Measurements from ENCODE around the gene SLC49A3.
"Not testable (repeated sequence)": the region's sequence is repeated elsewhere in the genome, so short reads cannot be mapped to it uniquely, and the experiment has no call there.

The SLC49A3 gene

DNA sequence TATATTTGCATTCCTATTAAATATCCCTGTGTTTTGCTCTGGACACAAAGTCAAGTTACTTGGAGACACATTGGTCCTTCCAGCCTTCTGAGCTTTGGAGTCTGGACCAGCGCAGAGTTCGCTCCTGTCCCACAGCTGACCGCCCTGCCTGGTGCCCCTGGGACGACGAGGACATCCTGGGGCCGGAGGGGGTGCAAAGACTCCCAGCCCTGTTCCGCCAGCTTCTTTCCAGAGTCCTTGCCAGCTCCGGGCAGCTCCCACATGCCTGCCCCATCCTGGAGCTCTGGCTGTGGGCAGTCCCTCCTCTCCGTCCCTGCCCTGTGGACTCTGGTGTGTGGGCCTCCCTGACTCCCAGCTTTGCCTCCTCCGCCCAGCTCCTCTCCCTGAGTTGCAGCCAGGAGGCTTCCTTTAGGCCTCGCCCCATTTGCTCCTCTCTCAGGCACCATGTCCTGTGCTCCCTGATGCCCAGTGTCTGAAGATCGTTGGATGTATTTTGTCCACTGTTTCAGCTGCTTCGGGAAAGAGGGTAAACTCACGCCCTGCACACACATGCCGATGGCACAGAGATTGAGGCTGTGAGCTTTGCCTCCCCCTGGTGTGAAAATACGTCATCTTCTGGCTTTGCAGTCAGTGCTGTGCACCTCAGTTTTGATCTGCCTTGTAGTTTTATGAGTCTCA, 11.8 kb upstream of the SLC49A3 start:
- DNase-seq = no peak

DNA sequence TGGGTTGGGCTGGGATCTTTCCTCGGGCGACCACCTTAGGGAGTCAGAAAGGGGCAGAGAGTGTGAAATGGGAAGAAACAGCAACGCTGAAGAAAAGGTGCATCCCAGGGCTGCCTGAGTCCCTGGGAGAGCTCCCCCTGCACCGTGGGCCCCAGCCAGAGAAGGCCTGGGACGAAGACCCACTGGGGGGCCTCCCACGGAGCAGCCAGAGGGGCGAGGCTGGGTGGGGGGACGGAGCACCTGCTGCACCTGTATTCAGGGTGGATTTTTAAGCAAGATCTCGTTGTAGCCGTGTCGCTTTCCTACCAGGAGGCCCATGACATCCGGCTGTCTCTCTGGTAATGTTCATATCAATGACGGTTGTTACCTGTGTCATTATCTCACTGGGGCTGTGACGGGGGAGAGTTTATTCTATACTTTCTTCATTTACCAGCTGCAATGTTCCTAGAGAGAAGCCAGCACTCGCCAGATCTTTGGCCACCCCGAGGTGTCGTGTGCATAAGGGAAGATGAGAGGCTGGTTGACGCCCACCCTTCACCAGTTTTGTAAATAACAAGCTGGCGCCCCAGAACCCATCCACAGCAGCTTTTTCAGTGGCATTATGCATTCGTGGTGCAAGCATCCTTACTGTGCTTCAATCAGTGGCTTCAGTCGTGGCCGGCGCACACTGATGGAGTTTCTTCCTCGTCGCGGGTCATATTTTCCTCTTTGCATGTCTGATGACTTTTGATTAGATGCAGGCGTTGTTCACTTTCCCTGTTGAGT, 11.0 kb upstream of the SLC49A3 start:
- no peak for DNase-seq

DNA sequence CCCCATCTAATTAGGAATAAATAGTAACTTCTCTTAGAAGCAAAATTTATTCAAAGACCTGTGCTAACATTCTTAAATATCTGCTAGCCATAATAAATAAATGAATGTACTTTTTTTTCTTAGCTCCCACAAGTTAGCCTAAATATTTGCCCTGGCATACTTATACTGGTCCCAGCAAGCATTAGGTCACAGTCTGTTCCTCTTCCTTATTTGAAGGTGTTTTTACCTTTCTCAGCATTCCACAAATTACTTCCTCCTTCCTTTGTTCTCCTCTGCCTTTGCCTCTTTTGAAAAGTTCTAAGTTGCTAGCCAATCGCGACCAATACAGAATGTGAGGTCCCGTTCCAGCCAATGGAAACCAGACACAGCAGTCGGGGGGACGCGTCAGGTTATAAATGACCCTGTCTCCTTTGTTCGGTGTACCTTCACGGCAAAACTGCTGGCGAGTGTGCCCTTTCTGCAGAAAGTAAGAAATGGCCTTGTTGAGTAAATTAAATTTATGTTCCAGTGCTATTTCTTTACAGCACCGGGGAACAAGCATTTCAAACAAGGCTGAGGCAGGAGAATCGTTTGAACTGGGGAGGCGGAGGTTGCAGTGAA, 5.5 kb upstream of the SLC49A3 start:
- DNase-seq = not testable (repeated sequence)

DNA sequence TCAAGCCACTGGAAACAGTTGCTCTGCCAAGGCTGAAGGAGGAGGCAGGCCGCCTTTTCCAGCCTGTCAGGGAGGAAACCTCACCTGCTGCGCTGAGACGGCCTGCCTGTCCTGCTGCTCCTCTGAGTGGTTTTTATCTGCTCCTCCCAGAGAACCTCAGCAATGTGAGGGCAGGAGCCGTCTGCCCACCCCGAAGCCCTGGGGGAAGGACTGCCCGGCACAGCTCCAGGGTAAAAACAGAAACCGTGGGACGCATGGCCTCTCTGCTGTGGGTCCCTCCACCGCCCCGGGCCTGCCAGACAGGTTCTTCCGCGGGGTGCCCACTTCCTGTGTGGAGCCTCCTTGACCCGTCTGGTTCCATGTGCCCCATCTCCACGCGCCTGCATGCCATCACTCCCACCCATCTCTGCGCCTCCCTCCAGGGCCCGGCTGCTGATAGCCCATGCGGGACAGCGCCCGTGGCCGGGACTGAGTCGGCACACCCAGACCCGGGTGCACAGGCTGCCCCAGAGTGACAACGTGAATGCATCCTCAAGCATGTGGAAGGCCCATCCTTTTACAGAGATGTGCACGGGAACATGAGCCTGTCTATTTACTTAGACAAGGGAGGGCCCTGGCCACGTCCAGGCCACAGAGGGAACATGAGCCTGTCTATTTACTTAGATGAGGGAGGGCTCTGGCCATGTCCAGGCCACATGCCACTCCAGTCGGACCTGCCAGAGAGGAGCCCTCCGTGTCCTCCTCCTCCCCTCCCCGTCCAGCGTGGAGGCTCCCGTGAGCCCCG, 4.0 kb upstream of the SLC49A3 start:
- DNase-seq = no peak

DNA sequence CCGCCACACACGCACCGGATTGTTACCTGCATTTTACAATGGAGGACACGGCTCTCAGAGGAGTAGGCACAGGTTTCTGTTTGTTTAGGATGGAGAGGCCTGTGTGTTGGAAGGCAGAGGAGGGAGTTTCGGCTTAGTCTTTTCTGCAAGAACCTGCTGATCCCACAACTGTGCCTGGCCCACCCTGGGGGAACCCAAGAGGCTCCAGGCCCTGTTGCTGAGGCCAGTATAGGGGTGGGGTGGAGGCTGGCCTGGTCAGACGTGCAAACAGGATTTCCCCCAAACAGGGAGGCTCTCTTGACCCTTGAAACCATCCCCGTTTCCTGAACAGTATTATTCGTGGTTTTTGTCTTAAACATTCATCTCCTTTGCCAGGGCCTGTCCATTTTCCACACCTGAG, 772 bp upstream of the SLC49A3 start:
- no peak for DNase-seq

DNA sequence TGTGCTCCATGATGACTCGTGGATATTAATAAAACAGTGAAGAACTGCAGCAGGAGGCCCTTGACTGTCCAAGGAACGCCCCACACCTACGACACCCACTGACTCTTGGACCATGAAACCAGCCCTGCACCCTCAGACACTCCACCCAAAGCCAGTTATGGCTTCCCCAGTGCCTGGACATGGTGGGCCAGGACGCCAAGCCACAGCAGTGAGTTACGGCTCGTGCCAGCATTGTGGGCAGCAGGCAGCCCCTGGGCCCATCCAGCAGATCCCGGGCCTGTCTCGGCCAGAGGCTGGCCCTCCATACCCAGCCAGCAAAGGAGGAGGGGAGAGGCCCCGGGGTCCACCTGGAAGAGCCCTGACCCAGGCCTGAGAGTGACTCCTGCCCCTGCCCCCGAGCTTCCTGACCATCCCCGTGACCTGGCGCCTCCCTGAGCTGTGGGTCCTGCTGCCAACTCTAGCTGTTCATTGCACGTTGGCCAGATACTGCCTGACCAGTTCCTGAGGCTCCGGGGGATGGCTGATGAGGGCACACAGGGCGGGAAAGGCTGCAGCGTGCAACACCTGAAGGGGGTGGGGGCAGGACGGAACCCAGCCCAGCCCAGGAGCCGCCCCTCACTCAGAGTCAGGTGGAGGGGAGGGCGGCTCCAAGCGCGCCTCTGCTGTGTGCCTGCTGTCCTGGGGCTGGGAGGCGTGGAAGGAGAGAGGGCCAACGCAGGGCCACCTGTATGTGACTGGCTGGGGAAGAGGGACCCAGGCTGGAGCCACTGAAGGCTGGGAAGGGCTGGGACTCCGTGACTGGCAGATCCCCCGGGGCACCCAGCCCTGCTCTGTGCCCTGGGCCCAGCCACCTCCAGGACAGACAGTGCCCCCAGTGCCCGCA, 739 bp downstream of the SLC49A3 start:
- DNase-seq = no peak

DNA sequence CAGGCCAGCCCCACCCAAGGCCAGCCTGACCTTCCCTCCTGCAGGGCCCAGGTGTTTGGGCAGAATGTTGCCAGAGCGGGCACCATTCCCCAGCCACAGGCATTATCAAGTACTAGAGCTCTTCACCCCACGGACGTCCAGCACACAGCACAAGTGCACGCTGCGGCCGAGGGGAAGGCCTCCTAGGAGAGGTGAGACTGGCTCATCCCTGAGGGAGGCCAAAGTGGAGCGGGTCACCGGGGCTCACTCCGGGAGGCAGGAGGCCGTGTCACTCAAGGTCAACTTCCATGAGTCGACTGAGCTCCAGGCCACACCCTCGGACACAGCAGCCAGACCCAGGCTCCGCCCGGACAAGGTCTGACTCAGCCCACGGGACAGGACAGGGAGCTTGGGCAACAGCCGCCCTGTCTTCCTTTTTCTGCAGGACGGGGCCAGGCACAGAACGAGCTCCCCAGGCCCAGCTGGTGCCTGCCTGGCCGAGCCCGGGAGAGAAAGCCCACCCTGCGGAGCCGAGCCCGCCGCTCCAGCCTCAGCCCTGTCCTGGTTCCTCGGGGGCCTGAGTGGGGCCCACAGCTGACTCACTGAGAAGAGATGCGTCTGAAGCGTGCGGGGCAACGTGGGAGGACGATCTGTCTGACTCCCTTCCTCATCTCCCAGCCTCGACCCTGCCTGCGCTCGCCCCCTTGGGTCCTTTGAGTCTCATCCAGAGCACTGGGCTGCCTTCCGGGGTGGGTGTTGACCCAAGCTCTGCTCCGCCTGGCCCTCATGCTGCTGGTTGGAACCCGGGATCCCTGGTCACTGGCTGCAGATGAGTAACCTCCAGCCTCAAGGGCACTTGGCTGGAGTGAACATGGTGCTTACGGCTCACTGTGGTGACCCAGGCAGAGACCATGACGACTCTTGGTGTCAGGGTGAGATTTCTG, 1.6 kb downstream of the SLC49A3 start:
- DNase-seq = no peak

DNA sequence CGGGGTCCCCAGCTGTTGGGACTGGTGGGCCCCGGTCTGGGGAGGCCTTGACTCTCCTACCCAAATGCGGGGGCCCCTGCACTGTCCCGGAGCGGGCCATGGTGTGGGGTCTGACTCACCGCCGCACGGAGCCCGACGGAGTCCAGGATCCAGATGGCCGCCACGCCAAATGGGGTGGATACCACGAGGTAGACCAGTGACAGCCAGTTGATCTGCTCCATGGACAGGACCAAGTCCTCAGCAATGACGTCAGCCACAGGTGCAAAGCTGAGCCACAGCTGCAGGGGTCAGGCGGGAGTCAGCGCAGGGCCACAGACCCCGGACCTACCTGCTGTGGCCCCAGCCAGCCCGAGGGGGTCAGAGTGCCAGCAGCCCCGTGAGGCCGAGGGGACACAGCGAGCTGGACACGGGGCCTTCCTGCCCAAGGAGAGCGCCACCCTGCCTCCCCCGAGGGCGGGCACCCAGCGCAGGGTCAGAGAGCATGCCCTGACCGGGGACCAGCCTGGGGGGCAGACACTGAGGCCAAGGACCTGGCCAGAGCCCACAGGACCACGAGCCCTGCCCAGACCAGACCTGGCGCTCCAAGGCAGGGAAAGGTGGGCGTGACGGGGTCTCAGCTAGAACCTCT, 2.4 kb downstream of the SLC49A3 start:
- no peak for DNase-seq

DNA sequence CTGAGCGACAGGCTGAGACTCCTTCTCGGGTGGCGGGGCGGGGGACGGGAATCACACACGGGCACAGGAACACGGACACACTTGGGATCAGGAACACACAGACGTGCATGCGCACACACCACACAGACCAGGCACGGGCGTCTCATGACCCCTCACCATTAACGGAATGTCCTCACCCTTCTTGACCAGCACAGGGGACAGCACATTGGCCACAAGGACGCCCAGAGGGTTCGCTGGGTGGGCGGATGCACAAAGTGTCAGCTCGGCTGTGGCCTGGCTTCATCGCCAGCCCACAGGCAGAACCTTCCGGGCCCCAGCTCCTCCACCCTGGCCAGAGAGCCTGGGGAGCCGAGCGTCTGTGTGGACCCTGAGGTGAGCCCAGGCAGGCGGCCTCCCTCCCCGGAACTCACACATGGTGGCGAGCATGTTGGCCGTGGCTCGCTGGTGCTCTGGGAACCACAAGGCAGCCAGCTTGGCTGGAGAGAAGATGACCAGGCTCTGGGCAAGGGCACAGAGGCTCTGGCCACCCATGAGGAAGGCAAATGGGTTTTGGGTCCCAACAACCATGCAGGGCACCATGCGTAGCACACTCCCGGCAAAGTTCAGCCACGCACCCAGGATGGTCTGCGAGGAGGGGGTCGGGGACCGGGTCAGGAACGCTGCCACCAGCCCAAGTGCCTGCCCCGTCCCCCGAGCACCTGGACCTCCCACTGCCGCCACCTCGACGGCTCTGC, 3.1 kb downstream of the SLC49A3 start:
- no peak for DNase-seq

DNA sequence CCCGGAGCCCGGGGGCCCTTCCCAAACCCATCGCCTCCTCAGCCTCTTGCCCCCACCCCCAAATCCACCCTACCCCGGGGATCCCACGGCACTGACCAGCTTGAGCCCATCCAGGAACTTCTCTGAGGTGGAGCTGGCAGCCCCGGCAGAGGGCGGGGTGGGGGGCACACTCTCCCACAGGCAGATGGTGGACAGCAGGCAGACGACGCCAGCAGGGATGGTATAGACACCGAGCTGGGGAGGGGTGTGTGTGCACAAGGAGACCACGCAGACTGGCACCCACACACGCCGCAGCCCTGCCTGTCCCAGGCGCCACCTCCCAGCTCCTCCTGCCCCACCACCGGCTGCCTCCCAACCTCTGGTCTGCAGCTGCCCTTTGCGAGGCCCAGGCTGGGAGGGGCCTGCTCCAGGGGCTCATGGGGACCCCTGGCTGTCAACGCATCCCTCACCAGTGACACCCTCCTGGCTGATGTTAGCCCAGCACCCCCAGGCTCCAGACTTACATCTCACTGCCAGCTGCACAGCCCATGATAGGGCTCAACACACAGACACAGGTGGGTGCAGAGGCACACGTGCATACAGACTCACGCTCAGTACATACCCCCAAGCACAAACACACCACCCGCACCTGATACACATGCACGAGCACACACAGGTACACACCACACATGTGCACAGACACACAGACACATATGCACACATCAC, 4.2 kb downstream of the SLC49A3 start:
- DNase-seq = no peak

DNA sequence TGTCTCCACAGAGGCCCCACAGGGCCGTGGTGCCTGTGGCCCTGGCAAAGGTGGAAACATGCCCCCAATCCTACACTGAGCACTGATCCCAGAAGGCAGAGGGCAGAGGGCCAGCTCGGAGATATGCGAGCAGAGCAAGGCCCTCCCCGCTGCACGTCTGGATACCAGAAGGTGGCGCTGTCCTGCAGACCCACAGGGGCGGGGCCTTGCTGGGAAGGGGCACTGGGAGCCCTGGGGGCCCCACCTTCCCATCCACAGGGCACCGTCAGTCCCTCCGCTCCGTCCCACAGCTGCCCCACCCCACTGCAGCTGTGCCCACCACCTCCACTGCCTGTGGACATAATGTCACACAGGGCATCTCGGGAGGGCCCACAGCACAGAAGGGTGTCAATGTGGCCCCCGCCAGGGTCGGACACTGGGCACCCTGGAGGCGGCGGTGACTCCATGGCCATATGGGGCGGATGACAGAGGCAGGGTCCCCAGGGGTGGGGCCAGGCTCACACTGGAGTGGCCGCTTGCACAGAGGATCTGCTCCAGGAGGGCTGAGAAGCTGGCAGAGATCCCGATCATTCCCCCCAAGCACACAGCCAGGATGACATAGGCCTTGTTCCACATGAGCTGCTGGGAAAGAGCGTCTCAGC, 4.8 kb downstream of the SLC49A3 start:
- DNase-seq = peak; percentile 41

DNA sequence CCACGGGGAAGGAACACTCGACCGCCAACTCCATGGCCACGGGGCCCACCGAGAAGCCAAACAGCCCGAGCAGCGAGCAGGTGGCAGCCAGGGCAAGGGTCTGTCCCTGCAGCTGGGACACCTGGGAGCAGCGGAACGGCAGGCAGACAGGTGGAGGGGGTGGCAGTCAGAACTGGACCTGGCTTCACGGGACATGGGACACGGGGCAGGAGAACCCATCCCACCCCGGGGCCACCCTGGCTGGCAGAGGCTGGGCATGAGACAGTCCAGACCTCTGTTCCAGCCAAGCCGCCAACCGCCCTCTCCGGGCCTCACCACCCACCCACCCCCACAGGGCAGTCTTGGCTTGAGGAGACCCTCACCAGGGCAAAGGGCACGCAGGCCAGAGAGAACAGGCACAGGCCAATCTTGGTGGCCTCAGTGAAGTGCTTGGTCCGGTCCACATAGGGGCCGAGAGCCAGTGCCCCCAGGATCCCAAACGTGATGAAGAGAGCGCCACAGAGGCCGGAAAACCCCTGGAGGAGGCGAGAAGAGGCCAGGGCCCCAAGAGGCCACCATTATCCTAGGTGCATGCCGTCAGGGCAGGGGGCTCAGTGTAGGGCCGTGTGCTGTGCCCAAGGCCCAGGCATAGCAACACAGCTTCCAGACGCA, 5.6 kb downstream of the SLC49A3 start:
- no peak for DNase-seq

DNA sequence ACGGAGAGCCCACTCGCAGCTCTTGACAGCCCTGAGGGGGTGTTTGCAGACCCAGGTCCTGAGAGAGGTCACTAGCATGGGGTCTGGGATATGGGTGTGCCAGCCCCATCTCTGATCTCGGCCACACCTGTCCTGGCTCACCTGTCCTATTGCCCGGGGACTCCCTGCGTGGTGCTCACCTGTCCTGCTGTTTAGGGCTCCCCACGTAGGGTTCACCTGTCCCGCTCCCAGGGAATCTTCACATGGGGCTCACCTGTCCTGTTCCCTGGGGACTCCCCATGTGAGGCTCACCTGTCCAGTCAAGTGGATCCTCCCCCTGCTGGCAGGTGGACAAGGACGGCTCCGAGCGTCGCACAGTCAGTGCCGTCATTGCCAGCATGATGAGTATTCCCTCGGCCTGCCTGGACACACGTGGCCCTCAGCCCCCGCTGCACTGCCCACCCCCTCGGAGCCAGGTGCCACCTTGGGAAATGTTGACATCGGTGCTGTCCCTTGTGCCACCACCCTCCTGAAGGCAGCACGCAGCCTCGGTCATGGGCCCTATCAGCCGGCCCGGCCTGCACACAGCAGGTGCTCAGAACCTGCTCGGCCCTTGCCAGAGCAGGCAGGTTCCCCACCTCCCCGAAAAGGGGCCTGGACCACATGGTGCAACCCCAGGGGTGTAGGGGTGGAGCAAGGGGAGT, 6.3 kb downstream of the SLC49A3 start:
- peak; percentile 18 for DNase-seq

DNA sequence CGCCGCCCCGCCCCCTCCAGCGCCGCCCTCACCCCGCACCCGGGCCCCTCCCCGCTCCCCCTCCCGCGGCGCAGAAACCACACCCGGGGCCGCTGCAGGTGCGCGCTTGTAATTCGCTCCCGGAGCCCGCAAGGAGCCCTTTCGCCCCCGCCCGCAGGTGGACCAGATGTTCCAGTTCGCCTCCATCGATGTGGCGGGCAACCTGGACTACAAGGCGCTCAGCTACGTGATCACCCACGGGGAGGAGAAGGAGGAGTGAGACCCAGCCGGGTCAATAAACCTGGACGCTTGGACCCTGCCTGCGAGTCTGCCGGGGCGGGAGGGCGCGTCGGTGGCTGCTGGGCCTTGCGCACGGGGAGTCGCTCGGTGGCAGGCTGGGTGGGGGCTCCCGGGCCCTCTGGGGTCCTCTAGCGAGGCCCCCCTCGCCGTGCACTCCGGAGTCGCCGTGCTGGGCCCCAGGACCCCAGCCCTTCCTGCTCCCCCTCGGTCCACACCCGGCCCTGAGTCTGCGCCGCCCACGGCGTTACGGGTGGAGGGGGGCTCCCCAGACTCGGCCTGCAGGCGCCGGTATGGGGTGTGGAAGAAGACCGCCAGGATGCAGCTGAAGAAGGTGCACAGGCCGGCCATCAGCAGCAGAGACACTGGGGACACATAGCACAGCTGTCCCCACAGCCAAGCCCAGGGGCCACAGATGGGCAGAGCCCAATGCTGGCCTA, 7.1 kb downstream of the SLC49A3 start:
- DNase-seq = peak; percentile 79

DNA sequence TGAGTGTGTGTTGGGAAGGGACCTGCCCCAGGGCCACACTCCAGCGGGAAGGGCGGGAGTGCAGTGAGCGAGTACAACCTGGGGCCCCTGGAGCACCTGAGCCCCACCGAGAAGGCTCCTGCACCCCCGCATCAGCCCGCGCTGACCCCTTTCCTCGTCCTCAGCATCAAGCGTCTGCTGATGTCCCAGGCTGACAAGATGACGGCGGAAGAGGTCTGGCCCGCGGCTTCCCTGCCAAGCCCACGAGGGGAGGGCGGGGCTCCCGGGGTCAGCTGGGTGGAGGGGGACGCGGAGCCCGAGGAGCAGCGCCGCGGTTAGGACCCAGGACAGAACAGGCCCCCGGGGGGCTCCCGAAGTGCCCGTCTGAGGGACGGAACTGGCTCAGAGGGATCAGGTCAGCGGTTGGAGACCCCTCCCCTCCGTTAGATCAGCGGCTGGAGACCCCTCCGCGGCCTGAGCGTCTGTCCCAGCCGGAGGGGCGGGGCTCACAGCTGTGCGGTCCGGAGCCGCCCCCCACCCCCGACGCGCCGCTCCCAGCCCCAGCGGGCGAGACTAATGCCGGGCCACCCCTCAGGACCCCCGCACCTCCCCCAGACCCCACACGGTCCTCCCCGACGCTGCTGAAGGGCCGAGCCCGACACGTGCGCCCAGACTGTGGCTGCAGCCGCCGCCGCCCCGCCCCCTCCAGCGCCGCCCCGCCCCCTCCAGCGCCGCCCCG, 7.9 kb downstream of the SLC49A3 start:
- DNase-seq = peak; percentile 30

DNA sequence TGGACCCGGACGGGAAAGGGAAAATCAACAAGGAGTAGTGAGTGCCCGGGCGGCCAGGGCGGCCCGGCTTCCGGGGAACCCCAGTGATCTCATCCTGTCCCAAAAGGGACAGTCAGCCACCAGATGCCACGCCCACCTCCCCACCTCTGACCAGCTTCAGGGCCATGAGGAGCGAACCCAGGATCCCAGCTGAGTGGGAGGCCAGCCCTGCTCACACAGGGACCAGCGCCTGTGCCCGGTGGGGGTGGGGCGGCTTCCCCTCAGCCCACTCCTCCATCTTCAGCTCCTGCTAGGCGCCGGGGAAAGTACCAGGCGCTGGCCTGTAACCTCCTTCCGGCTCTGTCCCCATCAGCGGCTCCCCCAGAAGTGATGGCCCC, 8.4 kb downstream of the SLC49A3 start:
- DNase-seq = no peak
